Lower leg skin (tissue), 3 donors: ENCODE data around the gene OSTN.

Experiments
- CTCF ChIP-seq, 3 donors: fragments of 450-650 bp; IDR thresholded peaks; one replicate each; pipeline ENCODE4 v1.5.1; 2016; ENCODE audit warnings: antibody characterized with exemption in 3 of 3, mild to moderate bottlenecking in 3 of 3, moderate library complexity in 2 of 3
- POLR2A ChIP-seq, 2 donors: fragments of 450-650 bp; IDR thresholded peaks; one replicate each; pipeline ENCODE4 v1.6.1; 2016 to 2017; ENCODE audit warnings: antibody characterized with exemption in 2 of 2, mild to moderate bottlenecking in 1 of 2, moderate library complexity in 1 of 2

- TF ChIP-seq CTCF (IDR thresholded peaks at IDR 0.05), result no peak
- TF ChIP-seq POLR2A (IDR thresholded peaks at IDR 0.05), result no peak
These were observed at the start of gene OSTN for GRCh38 chr3:191198932-191199331.
